Panc1 (cell line): ENCODE data around the gene CDIP1.

Source experiments
- CTCF ChIP-seq: fragments of 450-650 bp; IDR thresholded peaks from 2 replicates; pipeline ENCODE4 v1.5.1; 2017; ENCODE audit warnings: mild to moderate bottlenecking
- POLR2AphosphoS5 ChIP-seq: IDR thresholded peaks from 2 replicates; pipeline ENCODE4 v1.6.1; 2012; ENCODE audit warnings: mild to moderate bottlenecking, low read depth, low read length, moderate library complexity
- TF ChIP-seq, protein P1 (sequence below), 2 experiments: IDR thresholded peaks; 2 replicates each; pipeline ENCODE4 v1.6.1; 2011 to 2012; ENCODE audit warnings: low read depth in 2 of 2, control low read depth in 1 of 2, low read length in 1 of 2, mild to moderate bottlenecking in 1 of 2, moderate library complexity in 1 of 2; ENCODE audit not compliant: insufficient read depth in 1 of 2

DNA sequence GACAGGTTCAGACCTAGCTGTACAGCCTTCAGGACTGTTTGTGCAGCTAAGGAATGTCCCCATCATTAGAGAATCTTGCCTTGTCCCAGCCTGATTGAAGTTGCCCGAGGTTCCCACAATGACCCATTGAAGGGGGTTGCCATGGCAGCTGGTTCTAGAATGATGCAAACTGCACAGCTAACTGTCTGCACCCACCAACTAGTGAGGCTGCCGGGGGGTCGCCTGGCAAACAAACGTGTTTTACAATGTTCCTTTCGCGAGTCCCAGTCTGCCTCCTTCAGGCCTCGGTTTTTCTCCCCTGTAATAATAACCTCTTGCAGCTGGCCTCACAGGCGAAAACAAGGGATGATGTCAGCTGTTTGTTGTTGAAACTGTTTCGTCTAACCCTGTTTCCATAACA, 23.0 kb upstream of the CDIP1 start:
- TF ChIP-seq CTCF = no peak
- no peak for TF ChIP-seq POLR2AphosphoS5
- TF ChIP-seq, protein P1, sequence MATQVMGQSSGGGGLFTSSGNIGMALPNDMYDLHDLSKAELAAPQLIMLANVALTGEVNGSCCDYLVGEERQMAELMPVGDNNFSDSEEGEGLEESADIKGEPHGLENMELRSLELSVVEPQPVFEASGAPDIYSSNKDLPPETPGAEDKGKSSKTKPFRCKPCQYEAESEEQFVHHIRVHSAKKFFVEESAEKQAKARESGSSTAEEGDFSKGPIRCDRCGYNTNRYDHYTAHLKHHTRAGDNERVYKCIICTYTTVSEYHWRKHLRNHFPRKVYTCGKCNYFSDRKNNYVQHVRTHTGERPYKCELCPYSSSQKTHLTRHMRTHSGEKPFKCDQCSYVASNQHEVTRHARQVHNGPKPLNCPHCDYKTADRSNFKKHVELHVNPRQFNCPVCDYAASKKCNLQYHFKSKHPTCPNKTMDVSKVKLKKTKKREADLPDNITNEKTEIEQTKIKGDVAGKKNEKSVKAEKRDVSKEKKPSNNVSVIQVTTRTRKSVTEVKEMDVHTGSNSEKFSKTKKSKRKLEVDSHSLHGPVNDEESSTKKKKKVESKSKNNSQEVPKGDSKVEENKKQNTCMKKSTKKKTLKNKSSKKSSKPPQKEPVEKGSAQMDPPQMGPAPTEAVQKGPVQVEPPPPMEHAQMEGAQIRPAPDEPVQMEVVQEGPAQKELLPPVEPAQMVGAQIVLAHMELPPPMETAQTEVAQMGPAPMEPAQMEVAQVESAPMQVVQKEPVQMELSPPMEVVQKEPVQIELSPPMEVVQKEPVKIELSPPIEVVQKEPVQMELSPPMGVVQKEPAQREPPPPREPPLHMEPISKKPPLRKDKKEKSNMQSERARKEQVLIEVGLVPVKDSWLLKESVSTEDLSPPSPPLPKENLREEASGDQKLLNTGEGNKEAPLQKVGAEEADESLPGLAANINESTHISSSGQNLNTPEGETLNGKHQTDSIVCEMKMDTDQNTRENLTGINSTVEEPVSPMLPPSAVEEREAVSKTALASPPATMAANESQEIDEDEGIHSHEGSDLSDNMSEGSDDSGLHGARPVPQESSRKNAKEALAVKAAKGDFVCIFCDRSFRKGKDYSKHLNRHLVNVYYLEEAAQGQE (IDR thresholded peaks at IDR 0.05; ENCODE audit: insufficient read depth in 1 of 2, low read depth in 2 of 2, low read length in 1 of 2) = no peak
